Choroid plexus epithelial cell (primary cell): ENCODE results near the gene EXOC3L1.

Experiments
- DNase-seq: peaks from one replicate; pipeline ENCODE4 v3.0.0-alpha.2; 2010; ENCODE audit warnings: low read depth
- H3K4me3 ChIP-seq: 2 replicates; pipeline ENCODE4 v1.5.1; 2011; ENCODE audit warnings: low read depth, mild to moderate bottlenecking, control low read depth, low read length, moderate library complexity
- CTCF ChIP-seq: conservative IDR thresholded peaks from 2 replicates; pipeline ENCODE4 v1.5.1; 2011; ENCODE audit warnings: low read depth, mild to moderate bottlenecking, control low read depth, inconsistent platforms, low read length, moderate library complexity

EXOC3L1 gene

GRCh38 chr16:67173808-67174705 is 15.9 kb downstream of the EXOC3L1 start:
- TF ChIP-seq CTCF = no peak
- DNase-seq = peak; percentile 80

GRCh38 chr16:67173323-67173722 is 16.6 kb downstream of the EXOC3L1 start:
- no peak for TF ChIP-seq CTCF
- no peak overlapping the region for H3K4me3 ChIP-seq
- no peak for DNase-seq

More at GRCh38 chr16:67173808-67174705, 15.9 kb downstream of the EXOC3L1 start:
- H3K4me3 ChIP-seq = peak overlapping the region; percentile 58

DNA sequence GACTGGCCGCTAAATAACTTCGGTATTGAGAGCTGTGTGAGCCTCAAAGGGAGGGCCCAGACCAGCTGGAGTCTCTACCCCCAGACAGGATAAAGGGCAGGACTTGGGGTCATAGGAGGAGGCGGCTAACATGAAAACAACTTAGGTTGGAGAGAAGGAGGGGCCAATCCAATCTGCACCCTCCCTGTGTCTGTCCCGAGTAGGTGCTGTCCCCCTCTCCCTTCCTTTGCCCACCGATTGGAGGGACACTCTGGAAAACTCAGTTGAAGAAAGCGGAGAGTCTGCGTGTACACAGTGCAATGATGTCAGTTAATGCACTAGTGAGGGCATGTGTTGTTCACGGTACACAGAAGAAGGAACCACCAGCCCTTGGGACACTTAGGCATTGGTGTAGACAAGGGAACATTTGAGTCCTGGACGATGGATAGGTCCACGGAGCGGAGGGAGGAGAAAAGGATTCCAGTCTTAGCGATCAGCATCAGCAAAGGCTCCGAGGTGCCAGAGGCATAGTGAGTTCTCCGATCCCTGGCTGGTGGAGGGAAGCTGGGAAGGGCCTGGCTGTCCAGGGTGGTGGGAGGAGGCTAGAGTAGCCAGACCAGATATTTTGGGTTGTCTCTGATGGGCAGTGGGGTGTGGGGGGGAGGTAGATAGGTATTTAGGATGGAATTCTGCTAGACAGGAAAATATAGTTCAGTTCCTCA is 18.8 kb downstream of the EXOC3L1 start:
- no peak for TF ChIP-seq CTCF
- DNase-seq = no peak
- peak overlapping the region; percentile 59 for H3K4me3 ChIP-seq

DNA sequence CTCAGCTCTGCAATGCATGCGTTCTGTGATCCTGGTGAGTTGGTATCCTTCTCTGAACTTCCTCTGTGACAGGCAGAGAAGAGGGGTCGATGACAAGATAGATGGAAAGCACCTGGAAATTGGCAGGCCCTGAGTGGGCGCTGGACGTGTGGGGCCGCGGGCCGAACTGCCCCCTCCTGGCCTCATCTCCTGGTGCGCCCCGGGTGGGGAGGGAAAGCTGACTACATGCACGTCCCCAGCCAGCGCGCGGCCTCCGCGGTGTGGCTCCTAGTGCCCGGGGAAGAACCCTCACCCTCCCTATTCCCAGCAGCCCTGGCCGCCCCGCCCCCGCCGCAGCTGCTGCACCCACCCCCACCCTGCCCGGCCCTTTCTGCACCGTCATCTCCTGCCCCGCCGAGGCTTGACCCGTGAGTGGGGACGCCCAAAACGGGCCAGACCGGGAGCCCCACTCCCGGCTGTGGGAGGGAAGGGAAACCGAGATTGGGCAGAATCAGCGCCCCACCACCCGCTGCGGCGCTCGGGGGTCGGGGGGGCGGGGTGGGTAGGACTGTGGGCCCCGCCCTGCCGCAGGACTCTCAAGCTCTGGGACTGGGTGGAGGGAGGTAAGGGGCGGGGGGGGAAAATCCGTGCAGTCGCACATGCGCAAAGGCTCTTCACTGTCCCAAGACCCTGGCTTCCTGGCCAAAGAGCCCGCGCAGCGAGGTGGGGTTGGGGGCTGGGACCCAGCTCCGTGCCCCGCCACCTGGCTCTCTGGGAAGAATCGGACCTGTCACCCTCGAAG is 19.6 kb downstream of the EXOC3L1 start, which contains the start of gene NOL3:
Gene NOL3 (plus strand): TSS at position 371 of the 781 bp plus-strand sequence.
- TF ChIP-seq CTCF = no peak
- peak within 1 kb of the TSS; percentile 59 for H3K4me3 ChIP-seq
- DNase-seq = peak; percentile 82

GRCh38 chr16:67169642-67170167 is 20.2 kb downstream of the EXOC3L1 start:
- peak; percentile 70 for TF ChIP-seq CTCF
- peak; percentile 48 for DNase-seq

DNA sequence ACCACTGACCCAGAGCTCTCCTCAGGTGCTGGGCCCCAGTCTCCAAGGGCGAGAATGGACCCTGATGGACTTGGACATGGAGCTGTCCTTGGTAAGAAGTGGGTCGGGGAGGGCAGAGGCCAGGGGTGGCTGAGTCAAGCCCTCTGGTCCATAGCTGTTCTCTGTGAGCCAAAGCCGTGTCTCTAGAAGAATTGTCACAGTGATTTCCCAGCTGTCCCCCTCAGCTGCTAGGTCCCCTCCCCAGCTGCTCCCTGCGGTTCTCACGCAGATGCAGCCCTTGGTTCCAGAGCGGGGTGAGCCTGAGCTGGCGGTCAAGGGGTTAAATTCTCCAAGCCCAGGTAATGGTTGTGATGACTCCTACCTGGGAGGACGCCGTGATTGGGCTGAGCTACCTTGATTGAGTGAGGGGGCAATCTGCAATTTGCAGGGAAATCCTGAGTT is 20.9 kb downstream of the EXOC3L1 start:
- DNase-seq = no peak
- H3K4me3 ChIP-seq = no peak overlapping the region
- no peak for TF ChIP-seq CTCF

More at GRCh38 chr16:67169642-67170167, 20.2 kb downstream of the EXOC3L1 start:
- peak overlapping the region; percentile 59 for H3K4me3 ChIP-seq
